ENCODE results near the gene FHOD1. TPM values are rescaled to one million over a fixed set of nuclear protein-coding genes. Genes with fewer than 3 reads are reported as not detected.

Gene FHOD1
- total RNA-seq, 1 donor from 2014 or later, result 18.0 TPM

DNA sequence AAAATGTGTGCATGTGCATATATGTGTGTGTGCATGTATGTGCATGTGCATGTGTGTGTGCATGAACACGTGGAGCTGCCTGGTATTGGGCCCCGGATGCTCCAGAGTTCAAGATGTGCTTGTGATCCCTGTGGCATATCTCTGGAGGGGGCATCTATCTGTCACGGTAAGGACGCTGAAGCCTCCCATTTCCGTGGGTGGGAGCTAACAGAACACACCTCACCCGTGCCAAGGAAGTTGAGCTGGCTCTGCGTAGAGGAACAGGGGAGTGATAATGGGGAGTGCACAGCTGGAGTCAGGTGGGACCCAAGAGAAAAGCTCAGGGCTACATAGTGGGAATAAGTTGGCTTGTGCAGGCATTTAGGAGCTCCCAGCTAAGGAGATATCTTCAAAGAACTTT lies 35.6 kb downstream of the FHOD1 start:
- Histone ChIP-seq H3K4me1 (peaks cover 30% of the 10 kb centered on the region), H3K36me3 (peaks cover 9% of the 10 kb centered on the region), H3K27me3 (ENCODE audit: low read depth) (no peaks in the 10 kb centered on the region), H3K27ac (replicated peaks) (no peak overlapping the region), H3K4me3 (no peak overlapping the region), H3K9me3 (replicated peaks) (no peaks in the 10 kb centered on the region)
- TF ChIP-seq, protein P1, sequence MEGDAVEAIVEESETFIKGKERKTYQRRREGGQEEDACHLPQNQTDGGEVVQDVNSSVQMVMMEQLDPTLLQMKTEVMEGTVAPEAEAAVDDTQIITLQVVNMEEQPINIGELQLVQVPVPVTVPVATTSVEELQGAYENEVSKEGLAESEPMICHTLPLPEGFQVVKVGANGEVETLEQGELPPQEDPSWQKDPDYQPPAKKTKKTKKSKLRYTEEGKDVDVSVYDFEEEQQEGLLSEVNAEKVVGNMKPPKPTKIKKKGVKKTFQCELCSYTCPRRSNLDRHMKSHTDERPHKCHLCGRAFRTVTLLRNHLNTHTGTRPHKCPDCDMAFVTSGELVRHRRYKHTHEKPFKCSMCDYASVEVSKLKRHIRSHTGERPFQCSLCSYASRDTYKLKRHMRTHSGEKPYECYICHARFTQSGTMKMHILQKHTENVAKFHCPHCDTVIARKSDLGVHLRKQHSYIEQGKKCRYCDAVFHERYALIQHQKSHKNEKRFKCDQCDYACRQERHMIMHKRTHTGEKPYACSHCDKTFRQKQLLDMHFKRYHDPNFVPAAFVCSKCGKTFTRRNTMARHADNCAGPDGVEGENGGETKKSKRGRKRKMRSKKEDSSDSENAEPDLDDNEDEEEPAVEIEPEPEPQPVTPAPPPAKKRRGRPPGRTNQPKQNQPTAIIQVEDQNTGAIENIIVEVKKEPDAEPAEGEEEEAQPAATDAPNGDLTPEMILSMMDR (IDR thresholded peaks at IDR 0.05; ENCODE audit: borderline replicate concordance), result no peak
- intact Hi-C loops (cut with micrococcal nuclease), result no loop called here
- no peak for DNase-seq

DNA sequence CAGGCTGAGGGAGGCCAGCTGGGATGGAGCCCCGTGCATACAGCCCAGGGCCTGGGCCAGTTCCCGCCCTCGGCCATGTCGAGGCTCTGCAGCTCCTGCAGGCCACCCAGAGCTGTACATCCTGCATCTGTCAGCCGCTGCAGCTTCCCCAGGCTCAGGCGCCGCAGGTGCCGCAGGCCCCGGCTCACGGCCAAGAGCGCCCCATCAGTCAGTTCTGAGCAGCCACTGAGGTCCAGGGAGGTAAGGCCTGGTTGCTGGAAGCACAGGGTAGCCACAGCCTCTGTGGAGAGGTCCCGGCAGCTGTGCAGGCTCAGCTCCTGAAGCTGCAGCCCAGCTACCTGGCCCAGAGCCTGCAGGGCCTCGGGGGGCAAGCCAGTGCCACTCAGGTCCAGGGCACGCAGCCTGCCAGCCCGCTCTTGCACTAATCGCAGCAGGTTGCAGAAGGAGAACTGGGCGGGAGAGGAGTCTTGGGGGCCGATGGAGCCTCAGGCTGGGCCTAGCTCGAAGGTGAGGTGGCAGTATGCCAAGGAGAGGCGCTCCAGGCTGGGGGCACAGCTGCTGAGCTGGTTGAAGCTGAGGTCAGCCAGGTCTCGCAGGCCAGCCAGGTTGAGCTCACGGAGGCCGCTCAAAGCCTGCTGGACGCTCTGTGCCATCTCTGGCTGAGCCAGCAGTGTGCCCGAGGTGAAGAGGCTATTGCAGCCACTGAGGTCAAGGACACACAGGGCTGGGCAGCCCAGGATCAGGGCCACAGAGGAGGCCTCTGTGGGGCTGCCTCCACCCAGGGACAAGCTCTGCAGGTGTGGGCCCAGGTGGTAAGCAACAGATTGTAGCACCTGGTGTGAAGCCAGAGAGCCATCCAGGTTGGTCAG lies 37.0 kb downstream of the FHOD1 start:
- no peak for DNase-seq
- no peak overlapping the region for H3K4me3 ChIP-seq
- intact Hi-C loops (cut with micrococcal nuclease), result no loop called here
- peaks cover 16% of the 10 kb centered on the region for H3K4me1 ChIP-seq
- TF ChIP-seq, protein P1 (IDR thresholded peaks at IDR 0.05; ENCODE audit: borderline replicate concordance), result no peak
- H3K9me3 ChIP-seq (replicated peaks), result no peaks in the 10 kb centered on the region
- peaks cover 9% of the 10 kb centered on the region for H3K36me3 ChIP-seq
- no peaks in the 10 kb centered on the region for H3K27me3 ChIP-seq (ENCODE audit: low read depth)
- no peak overlapping the region for H3K27ac ChIP-seq (replicated peaks)

DNA sequence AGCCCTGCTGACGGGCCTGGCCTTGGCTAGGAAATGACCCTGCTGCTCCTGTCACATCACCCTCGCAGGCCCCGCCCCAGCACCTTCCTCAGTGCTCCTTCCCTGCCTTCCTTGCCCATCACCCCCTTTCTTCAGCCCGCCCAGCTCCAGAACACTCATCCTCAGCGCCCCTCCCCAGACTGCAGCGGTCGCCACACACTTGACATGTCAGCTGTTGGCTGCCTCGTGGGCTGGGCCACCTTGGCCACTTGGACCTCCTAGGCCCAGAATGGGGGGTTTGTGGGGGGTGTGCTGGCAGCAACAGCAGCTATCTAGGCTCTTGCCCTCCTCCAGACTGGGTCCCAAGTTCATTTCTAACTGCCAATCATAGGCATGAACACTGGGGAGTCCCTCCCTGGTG lies 37.7 kb downstream of the FHOD1 start:
- H3K9me3 ChIP-seq (replicated peaks), result no peaks in the 10 kb centered on the region
- no peak overlapping the region for H3K27ac ChIP-seq (replicated peaks)
- no peaks in the 10 kb centered on the region for H3K27me3 ChIP-seq (ENCODE audit: low read depth)
- intact Hi-C loops (cut with micrococcal nuclease), result no loop called here
- TF ChIP-seq, protein P1 (IDR thresholded peaks at IDR 0.05; ENCODE audit: borderline replicate concordance), result no peak
- DNase-seq, result no peak
- peaks cover 9% of the 10 kb centered on the region for H3K36me3 ChIP-seq
- no peak overlapping the region for H3K4me3 ChIP-seq
- peaks cover 14% of the 10 kb centered on the region for H3K4me1 ChIP-seq

DNA sequence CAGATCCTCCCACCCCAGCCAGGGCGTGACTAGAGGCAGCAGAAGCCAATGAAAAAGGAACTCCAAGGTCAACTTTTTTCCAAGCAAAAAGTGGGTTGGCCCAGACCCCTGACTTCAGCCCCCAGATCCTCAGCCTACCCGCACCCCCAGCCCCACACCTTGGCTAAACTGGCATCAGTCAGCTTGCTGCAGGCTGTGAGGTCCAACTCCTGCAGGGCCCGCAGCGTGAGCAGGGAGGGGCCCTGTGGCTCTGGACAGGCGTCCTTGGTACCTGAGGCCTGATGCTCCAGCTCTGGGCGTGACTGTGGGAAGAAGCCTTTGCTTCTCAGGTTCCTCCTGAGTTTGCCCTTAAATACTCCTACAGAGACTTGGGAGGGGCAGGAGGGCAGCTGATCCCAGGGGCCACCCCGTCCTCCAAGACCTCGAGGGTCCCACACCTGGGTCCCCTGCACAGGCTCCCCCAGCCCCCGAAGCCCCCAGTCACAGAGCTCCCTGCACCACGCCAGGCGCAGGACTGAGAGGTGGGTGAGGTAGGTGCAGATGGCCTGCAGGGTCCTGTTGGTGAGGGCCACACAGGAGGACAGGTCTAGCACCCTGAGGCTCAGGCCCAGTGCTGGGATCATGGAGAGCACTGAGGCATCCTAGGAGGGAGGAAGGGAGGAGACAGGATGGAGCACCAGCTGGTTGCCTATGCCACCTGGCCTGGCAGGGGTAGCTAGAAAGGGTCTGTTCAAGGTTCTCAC lies 39.0 kb downstream of the FHOD1 start:
- no peak for DNase-seq
- TF ChIP-seq, protein P1 (IDR thresholded peaks at IDR 0.05; ENCODE audit: borderline replicate concordance), result no peak
- H3K36me3 ChIP-seq, result peaks cover 18% of the 10 kb centered on the region
- no peaks in the 10 kb centered on the region for H3K27me3 ChIP-seq (ENCODE audit: low read depth)
- peaks cover 8% of the 10 kb centered on the region for H3K4me1 ChIP-seq
- intact Hi-C loops (cut with micrococcal nuclease), result no loop called here
- H3K4me3 ChIP-seq, result no peak overlapping the region
- no peaks in the 10 kb centered on the region for H3K9me3 ChIP-seq (replicated peaks)
- no peak overlapping the region for H3K27ac ChIP-seq (replicated peaks)

DNA sequence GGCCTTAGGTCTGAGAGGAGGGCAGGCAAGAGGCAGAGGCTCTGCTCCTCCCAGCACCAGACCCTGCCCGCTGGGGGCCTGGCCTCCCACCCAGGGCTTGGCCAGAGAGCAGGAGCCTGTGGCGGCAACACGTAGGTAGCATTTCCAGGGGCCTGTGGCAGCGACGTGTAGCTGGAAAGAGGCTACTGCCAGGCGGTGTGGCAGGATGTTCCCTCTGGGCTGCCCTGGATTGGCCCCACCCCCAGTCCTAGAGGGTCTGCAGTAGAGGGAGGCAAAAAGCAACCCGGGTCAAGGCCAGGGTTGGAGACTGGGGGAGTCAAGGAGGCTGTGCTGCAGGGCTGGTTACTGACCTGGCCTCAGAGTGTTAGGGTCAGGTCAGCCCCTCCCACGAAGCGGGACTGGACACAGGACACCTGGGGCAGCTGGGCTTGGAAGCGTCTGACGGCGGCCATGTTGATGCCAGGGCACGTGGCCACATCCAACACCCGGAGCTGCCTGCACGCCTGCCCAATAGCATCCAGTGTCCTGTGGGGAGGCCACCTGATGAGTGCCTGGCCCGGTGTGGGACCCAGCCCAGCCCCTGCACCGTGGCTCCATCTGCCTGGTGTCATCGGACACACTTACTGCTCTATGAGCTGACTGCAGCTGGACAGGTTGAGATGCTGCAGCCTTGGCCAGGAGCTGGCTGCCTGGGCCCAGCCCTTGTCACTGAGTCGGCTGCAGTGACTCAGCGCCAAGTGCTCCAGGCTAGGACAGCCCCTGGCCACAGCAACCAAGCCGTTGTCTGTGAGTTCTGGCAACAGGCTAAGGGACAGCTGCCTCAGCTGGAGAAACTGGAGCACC lies 39.8 kb downstream of the FHOD1 start:
- H3K4me1 ChIP-seq, result no peaks in the 10 kb centered on the region
- no peak overlapping the region for H3K27ac ChIP-seq (replicated peaks)
- H3K36me3 ChIP-seq, result peaks cover 21% of the 10 kb centered on the region
- H3K4me3 ChIP-seq, result no peak overlapping the region
- H3K27me3 ChIP-seq (ENCODE audit: low read depth), result no peaks in the 10 kb centered on the region
- H3K9me3 ChIP-seq (replicated peaks), result no peaks in the 10 kb centered on the region
- intact Hi-C loops (cut with micrococcal nuclease), result no loop called here
- TF ChIP-seq, protein P1 (IDR thresholded peaks at IDR 0.05; ENCODE audit: borderline replicate concordance), result no peak
- DNase-seq, result no peak
